ENCODE results near the gene STT3A. TPM values are rescaled to one million over a fixed set of nuclear protein-coding genes. Genes with fewer than 3 reads are reported as not detected.

Gene STT3A
- total and polyA plus RNA-seq, 2 of the 13 experiments (the other 11 are each of a cell fraction or from before 2014, with no cell fraction given), result 229 to 319 TPM

GRCh38 chr11:125592305-125593113 lies at the start of gene STT3A (continued):
- no peak for TF ChIP-seq IKZF1 (IDR thresholded peaks at IDR 0.05)
- no peak for TF ChIP-seq EED (CRISPR knock-in tag; IDR thresholded peaks at IDR 0.05)
- TF ChIP-seq ZBTB7B (CRISPR knock-in tag; IDR thresholded peaks at IDR 0.05), result peak; percentile 51
- TF ChIP-seq HCFC1 (IDR thresholded peaks at IDR 0.05; ENCODE audit: low read depth, low read length), result 0 out of 2 replicates have a peak, but pooled peaks have one; percentile 30
- no peak; the same call in 1 of the 2 replicates for TF ChIP-seq ZNF367 (CRISPR knock-in tag; IDR thresholded peaks at IDR 0.05; ENCODE audit: borderline replicate concordance)
- no peak for TF ChIP-seq ZNF558 (CRISPR knock-in tag; IDR thresholded peaks at IDR 0.05; ENCODE audit: borderline replicate concordance)
- peak; percentile 68; the same call in 1 of the 2 replicates for TF ChIP-seq BORCS8-MEF2B (CRISPR knock-in tag; IDR thresholded peaks at IDR 0.05)
- TF ChIP-seq PHF8 (CRISPR knock-in tag; IDR thresholded peaks at IDR 0.05), result peak; percentile 88
- 0 out of 2 replicates have a peak, but pooled peaks have one; percentile 17 for TF ChIP-seq TEAD2 (CRISPR knock-in tag; IDR thresholded peaks at IDR 0.05)
- no peak for TF ChIP-seq ZNF207 (IDR thresholded peaks at IDR 0.05; ENCODE audit: borderline replicate concordance)
- TF ChIP-seq ARNT2 (CRISPR knock-in tag; IDR thresholded peaks at IDR 0.05; ENCODE audit: low read depth), result 0 out of 2 replicates have a peak, but pooled peaks have one; percentile 5
- TF ChIP-seq HNF4A (CRISPR knock-in tag; IDR thresholded peaks at IDR 0.05), result 0 out of 2 replicates have a peak, but pooled peaks have one; percentile 5
- TF ChIP-seq, protein P1, sequence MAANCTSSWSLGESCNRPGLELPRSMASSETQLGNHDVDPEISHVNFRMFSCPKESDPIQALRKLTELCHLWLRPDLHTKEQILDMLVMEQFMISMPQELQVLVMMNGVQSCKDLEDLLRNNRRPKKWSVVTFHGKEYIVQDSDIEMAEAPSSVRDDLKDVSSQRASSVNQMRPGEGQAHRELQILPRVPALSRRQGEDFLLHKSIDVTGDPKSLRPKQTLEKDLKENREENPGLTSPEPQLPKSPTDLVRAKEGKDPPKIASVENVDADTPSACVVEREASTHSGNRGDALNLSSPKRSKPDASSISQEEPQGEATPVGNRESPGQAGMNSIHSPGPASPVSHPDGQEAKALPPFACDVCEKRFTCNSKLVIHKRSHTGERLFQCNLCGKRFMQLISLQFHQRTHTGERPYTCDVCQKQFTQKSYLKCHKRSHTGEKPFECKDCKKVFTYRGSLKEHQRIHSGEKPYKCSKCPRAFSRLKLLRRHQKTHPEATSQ (CRISPR knock-in tag; IDR thresholded peaks at IDR 0.05; ENCODE audit: borderline replicate concordance), result no peak
- TF ChIP-seq ZBTB38 (CRISPR knock-in tag; IDR thresholded peaks at IDR 0.05), result no peak
- peak; percentile 52; the same call in 1 of the 2 replicates for TF ChIP-seq NKX3-1 (CRISPR knock-in tag; IDR thresholded peaks at IDR 0.05)
- no peak; the same call in 1 of the 2 replicates for TF ChIP-seq ZNF784 (CRISPR knock-in tag; IDR thresholded peaks at IDR 0.05; ENCODE audit: borderline replicate concordance)
- TF ChIP-seq CBX2 (IDR thresholded peaks at IDR 0.05; ENCODE audit: low read depth, low read length), result no peak
- no peak for TF ChIP-seq CBX2 (CRISPR knock-in tag; IDR thresholded peaks at IDR 0.05; ENCODE audit: low read depth)
- peak; percentile 70; the same call in 1 of the 2 replicates for TF ChIP-seq GATAD2A (CRISPR knock-in tag; IDR thresholded peaks at IDR 0.05)
- no peak for TF ChIP-seq MATR3 (CRISPR knock-in tag; IDR thresholded peaks at IDR 0.05)
- TF ChIP-seq MNT (IDR thresholded peaks at IDR 0.05), result peak; percentile 47; the same call in 1 of the 2 replicates
- peak; percentile 66 for TF ChIP-seq UBTF (CRISPR knock-in tag; IDR thresholded peaks at IDR 0.05)
- TF ChIP-seq ZNF343 (CRISPR knock-in tag; IDR thresholded peaks at IDR 0.05), result 0 out of 2 replicates have a peak, but pooled peaks have one; percentile 6
- peak; percentile 59 for TF ChIP-seq ELF1 (CRISPR knock-in tag; IDR thresholded peaks at IDR 0.05)
- peak; percentile 43 for TF ChIP-seq CBX1 (IDR thresholded peaks at IDR 0.05; ENCODE audit: low read depth)
- TF ChIP-seq KAT7 (CRISPR knock-in tag; IDR thresholded peaks at IDR 0.05; ENCODE audit: borderline replicate concordance), result peak; percentile 62
